K562 (cell line): ENCODE measurements around the gene UNC80. TPM values are rescaled to one million over a fixed set of nuclear protein-coding genes. Genes with fewer than 3 reads are reported as not detected.

Experiments
- ETS2 ChIP-seq: IDR thresholded peaks from 2 replicates; pipeline ENCODE4 v1.6.1; 2016; ENCODE audit warnings: borderline replicate concordance, missing genetic modification characterization, mild to moderate bottlenecking, moderate library complexity, missing compliant biosample characterization; ENCODE audit not compliant: poor library complexity, severe bottlenecking
- POLR2AphosphoS5 ChIP-seq: IDR thresholded peaks from 2 replicates; pipeline ENCODE4 v1.6.1; 2011; ENCODE audit warnings: mild to moderate bottlenecking, low read depth, low read length, moderate library complexity; ENCODE audit not compliant: control insufficient read depth, insufficient read depth
- THAP7 ChIP-seq: fragments of 250-450 bp; sonication (Bioruptor Pico); IDR thresholded peaks from 2 replicates; pipeline ENCODE4 v1.5.0; 2021
- ZNF224 ChIP-seq: sonication (generic); formaldehyde crosslinking; IDR thresholded peaks from 2 replicates; pipeline ENCODE4 v1.8.0; 2022; ENCODE audit warnings: mild to moderate bottlenecking, missing genetic modification reagents
- ZNF347 ChIP-seq: fragments of 450-650 bp; formaldehyde crosslinking; IDR thresholded peaks from 2 replicates; pipeline ENCODE4 v1.4.0; 2020; ENCODE audit warnings: low read depth, mild to moderate bottlenecking, moderate library complexity
- polyA plus RNA-seq, 8 experiments: library from polyadenylated mRNA; depleted of rRNA in 4 of 8; stranded (reverse) in 5 of 8; unstranded in 3 of 8; fragments of >200 nt; fragmentation: Nextera tagmentation in 2 of 8; fragmentation: Illumina TruSeq in 1 of 8; extraction: Ambion mirVana in 2 of 8; extraction: Trizol in 1 of 8; gene quantifications; 2 replicates each; pipeline versions ENCODE4 v1.2.1 to v1.2.3, GENCODE V29; 2011 to 2014; ENCODE audit warnings: inconsistent platforms in 1 of 8, missing spikeins in 1 of 8
- total RNA-seq, 7 experiments: library from RNA; depleted of rRNA in 6 of 7; stranded (reverse); fragments of >200 nt in 6 of 7; fragmentation: Illumina TruSeq in 2 of 7; extraction: Trizol in 2 of 7; gene quantifications; 2 replicates each; pipeline versions ENCODE4 v1.2.1 to v1.2.3, GENCODE V29; 2011 to 2021; ENCODE audit warnings: low replicate concordance in 1 of 7
- TF ChIP-seq, protein P1 (sequence below): fragments of 450-650 bp; IDR thresholded peaks from 2 replicates; pipeline ENCODE4 v1.6.1; 2017; ENCODE audit warnings: antibody characterized with exemption, mild to moderate bottlenecking

Gene UNC80
- total and polyA plus RNA-seq, 9 of the 15 experiments (the other 6 are each of a cell fraction or from before 2014, with no cell fraction given): under 0.01 to 0.04 (median 0.01) TPM; not detected in 5

DNA sequence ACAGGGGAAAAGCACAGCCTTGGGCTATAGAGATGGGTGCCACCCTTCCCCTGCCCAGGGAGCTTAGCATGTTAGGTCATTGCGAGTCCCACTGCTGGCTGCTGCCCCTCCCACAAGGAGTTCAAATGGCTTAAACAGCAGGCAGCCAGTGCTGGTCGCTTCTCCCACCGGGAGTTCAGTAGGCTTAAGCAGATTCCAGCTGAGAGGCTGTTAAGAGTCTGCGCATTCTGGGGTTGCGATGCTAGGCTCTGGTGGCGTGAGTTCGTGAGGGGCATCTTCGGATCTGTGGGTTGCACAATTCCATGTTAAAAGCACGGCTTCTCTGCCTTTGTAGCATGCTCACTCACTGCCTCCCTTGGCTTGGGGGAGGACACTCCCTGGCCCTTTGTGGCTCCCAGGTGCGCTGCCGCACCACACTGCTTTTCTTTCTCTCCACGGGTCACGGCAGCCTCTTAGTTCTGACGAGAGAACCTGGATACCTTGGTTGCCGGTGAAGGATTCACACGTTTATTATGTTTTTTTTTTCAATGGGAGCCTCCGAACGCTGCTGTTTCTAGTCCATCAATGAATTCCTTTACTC, 93.2 kb downstream of the UNC80 start (continued):
- no peak for TF ChIP-seq ZNF224
- no peak for TF ChIP-seq ZNF347
- TF ChIP-seq THAP7: no peak
- no peak for TF ChIP-seq ETS2 (tag)
- no peak for TF ChIP-seq POLR2AphosphoS5
- TF ChIP-seq, protein P1, sequence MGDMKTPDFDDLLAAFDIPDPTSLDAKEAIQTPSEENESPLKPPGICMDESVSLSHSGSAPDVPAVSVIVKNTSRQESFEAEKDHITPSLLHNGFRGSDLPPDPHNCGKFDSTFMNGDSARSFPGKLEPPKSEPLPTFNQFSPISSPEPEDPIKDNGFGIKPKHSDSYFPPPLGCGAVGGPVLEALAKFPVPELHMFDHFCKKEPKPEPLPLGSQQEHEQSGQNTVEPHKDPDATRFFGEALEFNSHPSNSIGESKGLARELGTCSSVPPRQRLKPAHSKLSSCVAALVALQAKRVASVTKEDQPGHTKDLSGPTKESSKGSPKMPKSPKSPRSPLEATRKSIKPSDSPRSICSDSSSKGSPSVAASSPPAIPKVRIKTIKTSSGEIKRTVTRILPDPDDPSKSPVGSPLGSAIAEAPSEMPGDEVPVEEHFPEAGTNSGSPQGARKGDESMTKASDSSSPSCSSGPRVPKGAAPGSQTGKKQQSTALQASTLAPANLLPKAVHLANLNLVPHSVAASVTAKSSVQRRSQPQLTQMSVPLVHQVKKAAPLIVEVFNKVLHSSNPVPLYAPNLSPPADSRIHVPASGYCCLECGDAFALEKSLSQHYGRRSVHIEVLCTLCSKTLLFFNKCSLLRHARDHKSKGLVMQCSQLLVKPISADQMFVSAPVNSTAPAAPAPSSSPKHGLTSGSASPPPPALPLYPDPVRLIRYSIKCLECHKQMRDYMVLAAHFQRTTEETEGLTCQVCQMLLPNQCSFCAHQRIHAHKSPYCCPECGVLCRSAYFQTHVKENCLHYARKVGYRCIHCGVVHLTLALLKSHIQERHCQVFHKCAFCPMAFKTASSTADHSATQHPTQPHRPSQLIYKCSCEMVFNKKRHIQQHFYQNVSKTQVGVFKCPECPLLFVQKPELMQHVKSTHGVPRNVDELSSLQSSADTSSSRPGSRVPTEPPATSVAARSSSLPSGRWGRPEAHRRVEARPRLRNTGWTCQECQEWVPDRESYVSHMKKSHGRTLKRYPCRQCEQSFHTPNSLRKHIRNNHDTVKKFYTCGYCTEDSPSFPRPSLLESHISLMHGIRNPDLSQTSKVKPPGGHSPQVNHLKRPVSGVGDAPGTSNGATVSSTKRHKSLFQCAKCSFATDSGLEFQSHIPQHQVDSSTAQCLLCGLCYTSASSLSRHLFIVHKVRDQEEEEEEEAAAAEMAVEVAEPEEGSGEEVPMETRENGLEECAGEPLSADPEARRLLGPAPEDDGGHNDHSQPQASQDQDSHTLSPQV: no peak
